ENCODE results near the gene CMC4. TPM values are rescaled to one million over a fixed set of nuclear protein-coding genes. Genes with fewer than 3 reads are reported as not detected.

The CMC4 gene
- total and polyA plus RNA-seq, 9 of the 15 experiments (the other 6 are each of a cell fraction or from before 2014, with no cell fraction given) = 3.5 to 16.9 (median 8.2) TPM

GRCh38 chrX:155069414-155069813 lies 1.5 kb downstream of the CMC4 start:
- Histone ChIP-seq H3K9me3 (replicated peaks; ENCODE audit: control insufficient read depth, insufficient read depth, low read depth, low read length) (no peaks in the 10 kb centered on the region), H3K36me3 (ENCODE audit: control insufficient read depth, insufficient read depth, low read length) (peaks cover 17% of the 10 kb centered on the region), H3K27ac (ENCODE audit: extremely low read depth, low read depth, low read length) (no peak overlapping the region), H3K9ac (ENCODE audit: insufficient read depth in 1 of 2, low read depth in 2 of 2, low read length in 2 of 2) (peak overlapping the region in 1 of 2 experiments; percentile 75; a peak in 2 of 4 replicates), H4K20me1 (replicated peaks; ENCODE audit: control insufficient read depth, insufficient read depth, low read length) (no peaks in the 10 kb centered on the region), H3K4me2 (ENCODE audit: insufficient read depth, low read length) (peak overlapping the region; percentile 79), H3K27me3 (ENCODE audit: control insufficient read depth in 2 of 2, insufficient read depth in 2 of 2, low read length in 2 of 2) (no peaks in the 10 kb centered on the region), H3K4me3 (peak overlapping the region; percentile 71), H3K79me2 (ENCODE audit: control insufficient read depth, insufficient read depth, low read length) (peaks cover 61% of the 10 kb centered on the region), H2AFZ (ENCODE audit: low read depth, low read length) (0 out of 2 replicates have a peak overlapping the region, but pooled peaks have one; percentile 92), H3K4me1 (replicated peaks in 1 of 2; ENCODE audit: control insufficient read depth in 2 of 2, insufficient read depth in 2 of 2, low read length in 2 of 2) (peaks cover 4 to 11% of the 10 kb centered on the region in 2 experiments; a peak in 4 of 5 replicates), H3K9me1 (ENCODE audit: control insufficient read depth, insufficient read depth, low read length) (no peaks in the 10 kb centered on the region)
- ChIA-PET CTCF (ENCODE audit: low intra/inter-chr PET ratio) (interaction anchor here (0.8 kb wide), 1 partner anchor 103 kb away, joined by 3 read pairs; no protein-coding TSS in a partner anchor), POLR2A (no interaction called here)
- BruUV-seq (replicated peaks) = no TSS peak
- DNase-seq (ENCODE audit: extremely low read depth in 1 of 4, low spot score in 3 of 4) (no peak), ATAC-seq (no peak), FAIRE-seq (no peak)
- in situ Hi-C loops (cut with MboI) (no loop called here), intact Hi-C loops (cut with micrococcal nuclease) (no loop called here)
- WGBS (ENCODE audit: insufficient coverage, low coverage, missing lambda C conversion rate) = 18% methylated on average over 1 of the region's 1 CpG
- TF ChIP-seq ADNP (tag; IDR thresholded peaks at IDR 0.05) (peak; percentile 51; the same call in 1 of the 2 replicates), FOXA1 (IDR thresholded peaks at IDR 0.05; ENCODE audit: borderline replicate concordance) (no peak), ZFP36 (IDR thresholded peaks at IDR 0.05; ENCODE audit: low read depth, low read length, partially characterized antibody) (peak; percentile 81), BRF1 (IDR thresholded peaks at IDR 0.05; ENCODE audit: borderline replicate concordance, extremely low read depth, insufficient read length) (no peak), ARHGAP35 (IDR thresholded peaks at IDR 0.05; ENCODE audit: partially characterized antibody) (no peak), GTF3C2 (IDR thresholded peaks at IDR 0.05; ENCODE audit: borderline replicate concordance, extremely low read depth, insufficient read length) (no peak), ZNF263 (CRISPR knock-in tag; IDR thresholded peaks at IDR 0.05; ENCODE audit: borderline replicate concordance) (no peak), KDM1A (IDR thresholded peaks at IDR 0.05) (peak in 1 of 2 experiments; percentile 56; a peak in 1 of 4 replicates), HMG20B (CRISPR knock-in tag; IDR thresholded peaks at IDR 0.05) (no peak), BCOR (IDR thresholded peaks at IDR 0.05) (peak; percentile 80), RBM25 (IDR thresholded peaks at IDR 0.05; ENCODE audit: low read depth, low read length, severe bottlenecking) (peak; percentile 75)
